ENCODE results near the gene C11orf97.
A peak's percentile ranks its signal among the peaks of the same experiment; 100 is the strongest.
"Not testable (repeated sequence)": the region's sequence is repeated elsewhere in the genome, so short reads cannot be mapped to it uniquely, and the experiment has no call there.

Gene C11orf97

GRCh38 chr11:94511932-94512781 is at the start of gene C11orf97:
Gene C11orf97 (plus strand): TSS chr11:94512461. CDS start chr11:94512529, 68 bp downstream.
- FAIRE-seq: no peak

- FAIRE-seq: no peak
Measured at GRCh38 chr11:94469416-94469815, 42.8 kb upstream of the C11orf97 start.

- no peak for FAIRE-seq
Measured at GRCh38 chr11:94472916-94473799, 39.1 kb upstream of the C11orf97 start.

- FAIRE-seq: no peak
Measured at GRCh38 chr11:94477624-94478023, 34.6 kb upstream of the C11orf97 start.

- no peak for FAIRE-seq
Measured at GRCh38 chr11:94481342-94481741, 30.9 kb upstream of the C11orf97 start.

GRCh38 chr11:94486068-94486467 is 26.2 kb upstream of the C11orf97 start:
- no peak for FAIRE-seq

GRCh38 chr11:94493281-94494125 is 18.8 kb upstream of the C11orf97 start, which contains the start of the genes ANKRD49 and MRE11:
Gene ANKRD49 (plus strand): TSS chr11:94493984. CDS start chr11:94496694, 2,710 bp downstream.
Gene MRE11 (minus strand): TSS chr11:94493844. CDS start chr11:94492801, 1,043 bp downstream.
- peak; percentile 97 for FAIRE-seq

- FAIRE-seq: no peak
Measured at GRCh38 chr11:94494126-94494680, 18.1 kb upstream of the C11orf97 start.

GRCh38 chr11:94500181-94500580 is 12.1 kb upstream of the C11orf97 start:
- FAIRE-seq: no peak

- no peak for FAIRE-seq
Measured at GRCh38 chr11:94501522-94501921, 10.7 kb upstream of the C11orf97 start.

- FAIRE-seq: peak; percentile 84
Measured at GRCh38 chr11:94504689-94505293, 7.5 kb upstream of the C11orf97 start.

- FAIRE-seq: not testable (repeated sequence)
Measured at GRCh38 chr11:94506513-94506912, 5.7 kb upstream of the C11orf97 start.

GRCh38 chr11:94507485-94507884 is 4.8 kb upstream of the C11orf97 start:
- FAIRE-seq: no peak

GRCh38 chr11:94513091-94513490 is 830 bp downstream of the C11orf97 start:
- FAIRE-seq: no peak

- no peak for FAIRE-seq
Measured at GRCh38 chr11:94515398-94515797, 3.1 kb downstream of the C11orf97 start.

GRCh38 chr11:94516725-94517124 is 4.5 kb downstream of the C11orf97 start:
- FAIRE-seq: no peak

- no peak for FAIRE-seq
Measured at GRCh38 chr11:94518300-94518699, 6.0 kb downstream of the C11orf97 start.

GRCh38 chr11:94519478-94520084 is 7.3 kb downstream of the C11orf97 start:
- FAIRE-seq: peak; percentile 88

- no peak for FAIRE-seq
Measured at GRCh38 chr11:94521684-94522083, 9.4 kb downstream of the C11orf97 start.

GRCh38 chr11:94524341-94524740 is 12.1 kb downstream of the C11orf97 start:
- no peak for FAIRE-seq
